Endometrium (tissue), 2 donors: ENCODE measurements around the gene ECT2.
"Not testable (repeated sequence)": the region's sequence is repeated elsewhere in the genome, so short reads cannot be mapped to it uniquely, and the experiment has no call there.

Experiments
- FAIRE-seq: peaks from 2 replicates; lab custom pipeline; 2012; peaks lifted over from hg19 to GRCh38; lab: Jason Lieb, UNC
- donor health status: control.
- donor health status: control.

Gene ECT2

DNA sequence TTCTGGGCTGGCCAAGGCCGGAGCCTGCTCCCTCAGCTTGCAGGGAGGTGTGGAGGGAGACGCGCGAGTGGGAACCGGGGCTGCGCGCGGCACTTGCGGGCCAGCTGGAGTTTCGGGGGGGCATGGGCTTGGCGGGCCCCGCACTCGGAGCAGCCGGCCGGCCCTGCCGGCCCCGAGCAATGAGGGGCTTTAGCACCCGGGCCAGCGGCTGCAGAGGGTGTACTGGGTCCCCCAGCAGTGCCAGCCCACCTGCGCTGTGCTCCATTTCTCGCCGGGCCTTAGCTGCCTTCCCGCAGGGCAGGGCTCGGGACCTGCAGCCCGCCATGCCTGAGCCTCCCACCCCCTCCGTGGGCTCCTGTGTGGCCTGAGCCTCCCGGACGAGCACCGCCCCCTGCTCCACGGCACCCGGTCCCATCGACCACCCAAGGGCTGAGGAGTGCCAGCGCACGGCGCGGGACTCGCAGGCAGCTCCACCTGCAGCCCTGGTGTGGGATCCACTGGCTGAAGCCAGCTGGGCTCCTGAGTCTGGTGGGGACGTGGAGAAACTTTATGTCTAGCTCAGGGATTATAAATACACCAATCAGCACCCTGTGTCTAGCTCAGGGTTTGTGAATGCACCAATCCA, 116.3 kb downstream of the ECT2 start:
- FAIRE-seq, result not testable (repeated sequence)

DNA sequence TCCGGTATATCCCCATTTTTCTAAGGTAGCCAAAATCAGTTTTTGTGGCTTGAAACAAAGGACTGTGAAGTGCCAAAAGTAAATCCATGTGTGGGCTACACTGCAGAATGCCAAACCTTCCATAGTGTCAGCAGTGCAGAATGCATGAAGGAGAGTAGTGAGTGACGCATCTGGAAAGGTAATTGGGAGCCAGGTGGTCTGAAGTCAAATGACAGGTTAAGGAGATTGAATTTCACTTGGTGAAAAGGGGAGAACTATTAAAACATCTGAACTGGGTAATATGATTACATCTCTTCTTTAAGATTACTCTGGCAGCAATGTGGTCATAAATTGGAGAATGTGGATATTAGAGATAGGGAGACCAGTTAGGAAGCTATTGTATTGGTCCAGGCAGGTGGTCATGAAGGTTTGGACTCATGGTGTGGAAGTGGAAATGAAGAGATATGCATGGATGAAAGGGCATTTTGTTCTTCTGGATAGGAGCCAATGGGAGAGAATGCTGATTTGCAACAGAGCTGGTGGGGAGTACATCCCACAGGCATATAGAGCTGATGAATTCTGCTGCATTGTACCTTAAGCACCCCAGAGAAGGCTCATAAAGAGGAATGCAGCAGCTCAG, 118.2 kb downstream of the ECT2 start:
- no peak for FAIRE-seq

DNA sequence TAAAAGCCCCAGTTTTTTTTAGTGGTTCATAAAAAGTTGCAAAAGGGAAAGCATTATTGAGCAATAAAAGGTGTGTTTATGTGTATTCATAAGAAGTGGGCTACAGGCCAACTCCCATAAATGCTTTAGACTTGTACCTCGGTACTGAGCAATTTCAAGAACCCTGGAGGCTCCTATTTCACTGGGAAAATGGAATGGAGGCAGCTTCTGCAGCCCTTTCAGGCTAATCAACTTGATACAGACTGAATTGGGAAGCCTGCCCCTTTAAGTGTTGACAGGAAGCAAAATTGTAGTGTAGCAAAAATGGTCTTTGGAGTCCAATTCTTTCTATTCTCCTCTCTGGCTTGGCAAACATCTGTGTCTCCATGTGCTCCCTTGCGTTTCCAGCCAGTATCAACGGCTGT, 118.8 kb downstream of the ECT2 start:
- FAIRE-seq, result no peak

DNA sequence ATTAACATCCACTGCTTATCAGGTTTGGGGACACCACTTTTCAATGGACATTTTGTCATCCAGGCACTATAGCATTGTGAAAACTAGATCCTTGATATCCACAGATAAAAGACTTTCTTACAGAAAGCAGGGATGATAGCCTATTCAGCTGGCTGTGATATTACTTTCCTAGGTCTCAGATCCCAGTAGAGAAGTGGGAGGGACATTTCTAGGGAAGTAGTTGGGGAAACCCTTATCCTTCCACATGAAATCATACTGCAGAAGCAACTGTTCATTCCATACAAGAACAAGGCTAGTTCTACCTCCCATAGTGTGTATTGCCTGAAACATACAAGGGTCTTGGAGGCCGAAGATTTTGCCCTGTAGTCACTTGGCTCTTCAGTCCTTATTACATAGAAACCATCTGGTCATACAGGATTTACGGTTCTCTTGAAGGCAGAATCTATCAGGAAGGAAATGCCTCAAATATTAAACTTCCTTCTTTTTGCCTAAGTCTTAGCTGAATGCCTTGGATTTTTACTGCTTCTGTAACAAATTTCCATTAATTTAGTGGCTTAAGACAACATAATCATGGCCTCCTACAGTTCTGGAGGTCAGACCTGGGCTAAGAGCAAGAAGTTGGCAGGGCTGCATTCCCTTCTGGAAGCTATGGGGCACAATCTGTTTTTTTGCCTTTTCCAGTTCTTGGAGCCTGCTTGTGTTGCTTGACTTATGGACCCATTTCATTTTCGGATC, 119.4 kb downstream of the ECT2 start:
- FAIRE-seq, result no peak
